Measurements from ENCODE around the gene MSRB1. TPM values are rescaled to one million over a fixed set of nuclear protein-coding genes. Genes with fewer than 3 reads are reported as not detected.

Gene MSRB1
- total and polyA plus RNA-seq, 9 of the 15 experiments (the other 6 are each of a cell fraction or from before 2014, with no cell fraction given), result 5.4 to 33.7 (median 25.7) TPM

- TF ChIP-seq REST (IDR thresholded peaks at IDR 0.05; ENCODE audit: borderline replicate concordance), result no peak
- peak; percentile 58; the same call in 1 of the 2 replicates for TF ChIP-seq REST (CRISPR knock-in tag; IDR thresholded peaks at IDR 0.05; ENCODE audit: low read depth)
- no peak for TF ChIP-seq ZNF512 (tag; IDR thresholded peaks at IDR 0.05)
- TF ChIP-seq TEAD1 (CRISPR knock-in tag; IDR thresholded peaks at IDR 0.05), result no peak; a peak in 1 of 4 replicates
- no peak for TF ChIP-seq U2AF2 (optimal IDR thresholded peaks at IDR 0.05; ENCODE audit: low read depth, low read length)
- peak; percentile 35; the same call in 1 of the 2 replicates for TF ChIP-seq ZBTB9 (CRISPR knock-in tag; IDR thresholded peaks at IDR 0.05)
- TF ChIP-seq ZBTB26 (CRISPR knock-in tag; IDR thresholded peaks at IDR 0.05), result no peak
- TF ChIP-seq ZNF184 (CRISPR knock-in tag; IDR thresholded peaks at IDR 0.05), result no peak
- TF ChIP-seq ZNF175 (CRISPR knock-in tag; IDR thresholded peaks at IDR 0.05; ENCODE audit: low read depth), result no peak
- TF ChIP-seq MXD1 (CRISPR knock-in tag; IDR thresholded peaks at IDR 0.05; ENCODE audit: borderline replicate concordance, poor library complexity, severe bottlenecking), result peak; percentile 31
- no peak for TF ChIP-seq MTA2 (IDR thresholded peaks at IDR 0.05; ENCODE audit: low read depth)
- no peak for TF ChIP-seq BCL6 (CRISPR knock-in tag; IDR thresholded peaks at IDR 0.05)
- TF ChIP-seq C11orf30 (IDR thresholded peaks at IDR 0.05; ENCODE audit: low read depth), result no peak
- no peak for TF ChIP-seq ZNF3 (CRISPR knock-in tag; IDR thresholded peaks at IDR 0.05)
- TF ChIP-seq SMARCA5 (IDR thresholded peaks at IDR 0.05), result no peak
- TF ChIP-seq KDM1A (IDR thresholded peaks at IDR 0.05), result no peak
Observed at GRCh38 chr16:1991948-1992703, 49.1 kb upstream of the MSRB1 start (continued).
